Measurements from ENCODE around the gene OCRL.

OCRL gene

GRCh38 chrX:129632443-129632842, 92.4 kb downstream of the OCRL start:
- H3K27ac Mint-ChIP-seq: no peak overlapping the region
- H3K27me3 Mint-ChIP-seq: no peaks in the 10 kb centered on the region
- H3K9me3 Mint-ChIP-seq: no peaks in the 10 kb centered on the region
- H3K36me3 Mint-ChIP-seq: no peaks in the 10 kb centered on the region
- no peaks in the 10 kb centered on the region for H3K4me1 Mint-ChIP-seq
- H3K4me3 Mint-ChIP-seq: no peak overlapping the region

- Mint-ChIP-seq H3K4me1 (no peaks in the 10 kb centered on the region), H3K27ac (no peak overlapping the region), H3K27me3 (no peaks in the 10 kb centered on the region), H3K36me3 (no peaks in the 10 kb centered on the region), H3K4me3 (no peak overlapping the region), H3K9me3 (no peaks in the 10 kb centered on the region)
Observed at GRCh38 chrX:129634541-129634940, 94.5 kb downstream of the OCRL start.

GRCh38 chrX:129636175-129636681, 96.2 kb downstream of the OCRL start:
- Mint-ChIP-seq H3K4me1 (no peaks in the 10 kb centered on the region), H3K36me3 (no peaks in the 10 kb centered on the region), H3K27me3 (no peaks in the 10 kb centered on the region), H3K9me3 (no peaks in the 10 kb centered on the region), H3K4me3 (no peak overlapping the region), H3K27ac (no peak overlapping the region)

DNA sequence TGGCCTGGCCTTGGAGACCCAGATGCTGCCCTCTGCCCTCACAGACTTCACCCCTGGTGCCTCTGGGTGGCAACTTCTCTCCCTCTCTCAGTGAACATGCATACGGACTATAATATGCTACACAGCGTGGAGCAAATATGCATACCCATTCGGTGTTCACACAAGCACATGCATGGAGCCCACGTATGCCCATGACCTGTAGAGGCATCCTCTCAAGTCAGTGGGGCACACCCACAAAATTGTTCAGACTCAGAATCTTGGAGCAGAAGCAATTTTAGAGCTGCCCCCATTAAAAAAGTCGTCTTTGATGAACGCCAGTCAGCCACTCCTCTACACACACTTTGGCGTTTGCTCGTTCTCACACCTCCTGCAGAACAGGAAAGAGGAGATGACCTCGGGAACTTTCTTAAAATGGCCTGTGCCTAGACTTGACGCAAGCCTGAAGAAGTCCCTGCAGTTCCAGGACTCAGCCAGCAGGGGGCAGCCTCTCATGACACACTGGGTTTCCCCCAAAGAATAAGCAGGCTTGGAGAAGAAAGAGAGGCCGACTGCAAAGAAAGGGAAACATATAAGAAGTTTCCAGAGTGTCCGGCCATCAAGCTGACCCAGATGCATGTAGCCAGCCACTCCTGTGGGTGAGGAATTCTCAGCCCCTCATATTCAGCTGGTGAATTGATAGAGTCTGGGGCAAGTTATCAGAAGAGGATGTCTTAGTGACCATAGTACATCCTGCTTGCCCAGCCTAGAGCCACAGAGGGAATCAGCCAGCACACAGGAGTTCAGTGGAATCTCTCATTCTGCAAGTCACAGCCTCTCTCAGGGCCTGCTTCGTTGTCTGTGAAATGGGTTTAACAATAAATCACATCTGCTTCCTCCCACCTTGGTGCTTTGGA, 97.4 kb downstream of the OCRL start:
- no peaks in the 10 kb centered on the region for H3K27me3 Mint-ChIP-seq
- no peaks in the 10 kb centered on the region for H3K4me1 Mint-ChIP-seq
- no peaks in the 10 kb centered on the region for H3K9me3 Mint-ChIP-seq
- H3K27ac Mint-ChIP-seq: no peak overlapping the region
- H3K4me3 Mint-ChIP-seq: no peak overlapping the region
- no peaks in the 10 kb centered on the region for H3K36me3 Mint-ChIP-seq

- H3K27me3 Mint-ChIP-seq: no peaks in the 10 kb centered on the region
Observed at GRCh38 chrX:129638917-129639316, 98.9 kb downstream of the OCRL start.

DNA sequence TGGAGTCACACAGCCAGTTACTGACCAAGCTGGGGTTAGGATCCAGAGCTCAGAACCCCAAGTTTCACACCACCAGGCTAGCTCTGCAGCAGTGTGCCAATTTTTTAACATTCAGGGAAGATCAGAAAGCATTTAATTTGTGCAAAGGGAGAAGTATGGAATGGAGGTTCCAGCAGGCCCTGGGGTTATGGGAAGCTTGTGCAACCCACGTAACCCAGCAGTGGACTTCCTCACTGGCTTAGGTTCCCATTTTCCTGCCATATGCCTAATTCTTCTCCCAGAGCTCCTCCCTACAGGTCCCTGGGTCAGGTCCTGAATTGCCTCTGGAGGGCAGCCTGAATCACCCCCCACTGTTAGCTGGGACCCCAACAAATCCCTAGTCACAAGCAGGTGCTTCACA, 100.7 kb downstream of the OCRL start:
- Mint-ChIP-seq H3K4me3 (no peak overlapping the region), H3K27me3 (no peaks in the 10 kb centered on the region), H3K9me3 (no peaks in the 10 kb centered on the region), H3K27ac (no peak overlapping the region), H3K4me1 (no peaks in the 10 kb centered on the region), H3K36me3 (no peaks in the 10 kb centered on the region)

More at GRCh38 chrX:129638917-129639316, 98.9 kb downstream of the OCRL start:
- Mint-ChIP-seq H3K9me3 (no peaks in the 10 kb centered on the region), H3K4me3 (no peak overlapping the region), H3K4me1 (no peaks in the 10 kb centered on the region), H3K27ac (no peak overlapping the region), H3K36me3 (no peaks in the 10 kb centered on the region)

DNA sequence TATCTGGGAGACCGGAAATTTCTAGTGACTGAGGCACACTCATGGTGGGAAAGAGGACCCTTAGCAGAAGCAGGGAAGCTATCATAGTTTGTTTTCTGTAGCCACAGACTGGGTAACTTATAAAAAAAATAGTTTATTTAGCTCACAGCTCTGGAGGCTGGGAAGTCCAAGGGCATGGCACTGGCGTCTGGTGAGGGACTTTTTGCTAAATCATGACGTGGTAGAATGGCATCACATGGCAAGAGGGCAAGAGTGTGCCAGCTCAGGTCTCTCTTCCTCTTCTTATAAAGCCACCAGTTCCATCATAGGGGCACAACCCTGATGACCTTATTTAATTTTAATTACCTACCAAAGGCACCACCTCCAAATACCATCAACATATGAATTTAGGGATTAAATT, 101.4 kb downstream of the OCRL start:
- H3K36me3 Mint-ChIP-seq: no peaks in the 10 kb centered on the region
- no peaks in the 10 kb centered on the region for H3K27me3 Mint-ChIP-seq
- H3K4me1 Mint-ChIP-seq: no peaks in the 10 kb centered on the region
- H3K27ac Mint-ChIP-seq: no peak overlapping the region
- H3K4me3 Mint-ChIP-seq: no peak overlapping the region
- H3K9me3 Mint-ChIP-seq: no peaks in the 10 kb centered on the region

GRCh38 chrX:129641941-129642340, 101.9 kb downstream of the OCRL start:
- Mint-ChIP-seq H3K4me3 (no peak overlapping the region), H3K27me3 (no peaks in the 10 kb centered on the region), H3K36me3 (no peaks in the 10 kb centered on the region), H3K27ac (no peak overlapping the region), H3K4me1 (no peaks in the 10 kb centered on the region), H3K9me3 (no peaks in the 10 kb centered on the region)
